ENCODE results near the gene SYT5.

The SYT5 gene

DNA sequence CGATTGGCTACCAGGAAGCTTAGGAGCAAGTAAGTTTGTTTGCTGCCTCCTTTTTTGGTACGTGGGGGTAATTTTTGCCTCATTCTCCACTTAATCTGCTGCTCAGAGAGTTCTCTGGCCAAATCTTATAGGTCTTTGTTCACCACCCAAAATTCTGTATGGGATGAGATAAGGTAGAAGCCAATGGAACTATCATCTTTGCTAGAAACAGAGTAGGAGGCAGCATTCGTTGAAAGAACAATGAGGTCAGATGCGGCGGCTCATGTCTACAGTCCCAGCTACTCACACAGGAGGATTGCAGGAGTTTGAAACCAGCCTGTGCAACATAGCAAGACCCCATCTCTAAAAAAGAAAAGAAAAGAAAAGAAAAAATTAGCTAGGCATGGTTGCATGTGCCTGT is 8.6 kb downstream of the SYT5 start:
- H3K4me3 ChIP-seq: no peak overlapping the region
- intact Hi-C loops (cut with DNase I; ENCODE audit: low total_unique reads): no loop called here
- TF ChIP-seq, protein P1, sequence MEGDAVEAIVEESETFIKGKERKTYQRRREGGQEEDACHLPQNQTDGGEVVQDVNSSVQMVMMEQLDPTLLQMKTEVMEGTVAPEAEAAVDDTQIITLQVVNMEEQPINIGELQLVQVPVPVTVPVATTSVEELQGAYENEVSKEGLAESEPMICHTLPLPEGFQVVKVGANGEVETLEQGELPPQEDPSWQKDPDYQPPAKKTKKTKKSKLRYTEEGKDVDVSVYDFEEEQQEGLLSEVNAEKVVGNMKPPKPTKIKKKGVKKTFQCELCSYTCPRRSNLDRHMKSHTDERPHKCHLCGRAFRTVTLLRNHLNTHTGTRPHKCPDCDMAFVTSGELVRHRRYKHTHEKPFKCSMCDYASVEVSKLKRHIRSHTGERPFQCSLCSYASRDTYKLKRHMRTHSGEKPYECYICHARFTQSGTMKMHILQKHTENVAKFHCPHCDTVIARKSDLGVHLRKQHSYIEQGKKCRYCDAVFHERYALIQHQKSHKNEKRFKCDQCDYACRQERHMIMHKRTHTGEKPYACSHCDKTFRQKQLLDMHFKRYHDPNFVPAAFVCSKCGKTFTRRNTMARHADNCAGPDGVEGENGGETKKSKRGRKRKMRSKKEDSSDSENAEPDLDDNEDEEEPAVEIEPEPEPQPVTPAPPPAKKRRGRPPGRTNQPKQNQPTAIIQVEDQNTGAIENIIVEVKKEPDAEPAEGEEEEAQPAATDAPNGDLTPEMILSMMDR (IDR thresholded peaks at IDR 0.05): no peak
- no peaks in the 10 kb centered on the region for H3K9me3 ChIP-seq
- DNase-seq: no peak
- no peaks in the 10 kb centered on the region for H3K36me3 ChIP-seq
- peaks cover 0 to 16% (median 12%) of the 10 kb centered on the region in 4 donors for H3K4me1 ChIP-seq
- H3K27ac ChIP-seq: no peak overlapping the region
- peaks cover 3 to 91% of the 10 kb centered on the region in 2 donors for H3K27me3 ChIP-seq

DNA sequence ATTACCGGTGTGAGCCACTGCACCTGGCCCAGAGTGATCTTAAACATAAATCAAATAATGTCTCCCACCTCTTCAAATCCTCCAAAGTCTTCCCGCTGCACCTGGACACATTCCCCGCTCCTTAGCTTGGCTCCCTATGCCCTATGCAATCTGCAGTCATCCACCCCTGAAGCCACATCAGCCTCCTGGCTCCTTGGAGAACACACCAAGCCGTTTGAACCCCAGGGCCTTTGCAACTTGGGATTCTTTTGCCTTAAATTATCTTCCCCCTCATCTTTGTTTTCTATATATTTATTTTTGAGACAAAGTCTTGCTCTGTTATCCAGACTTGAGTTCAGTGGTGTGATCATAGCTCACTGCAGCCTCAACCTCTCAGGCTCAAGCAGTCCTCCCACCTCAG is 11.0 kb downstream of the SYT5 start:
- no peaks in the 10 kb centered on the region for H3K9me3 ChIP-seq
- no peak for DNase-seq
- H3K27ac ChIP-seq: no peak overlapping the region
- peaks cover 0 to 21% (median 13%) of the 10 kb centered on the region in 4 donors for H3K4me1 ChIP-seq
- no peak overlapping the region for H3K4me3 ChIP-seq
- TF ChIP-seq, protein P1 (IDR thresholded peaks at IDR 0.05): no peak
- H3K27me3 ChIP-seq: peaks cover 3 to 90% of the 10 kb centered on the region in 2 donors
- H3K36me3 ChIP-seq: no peaks in the 10 kb centered on the region
- intact Hi-C loops (cut with DNase I; ENCODE audit: low total_unique reads): no loop called here

DNA sequence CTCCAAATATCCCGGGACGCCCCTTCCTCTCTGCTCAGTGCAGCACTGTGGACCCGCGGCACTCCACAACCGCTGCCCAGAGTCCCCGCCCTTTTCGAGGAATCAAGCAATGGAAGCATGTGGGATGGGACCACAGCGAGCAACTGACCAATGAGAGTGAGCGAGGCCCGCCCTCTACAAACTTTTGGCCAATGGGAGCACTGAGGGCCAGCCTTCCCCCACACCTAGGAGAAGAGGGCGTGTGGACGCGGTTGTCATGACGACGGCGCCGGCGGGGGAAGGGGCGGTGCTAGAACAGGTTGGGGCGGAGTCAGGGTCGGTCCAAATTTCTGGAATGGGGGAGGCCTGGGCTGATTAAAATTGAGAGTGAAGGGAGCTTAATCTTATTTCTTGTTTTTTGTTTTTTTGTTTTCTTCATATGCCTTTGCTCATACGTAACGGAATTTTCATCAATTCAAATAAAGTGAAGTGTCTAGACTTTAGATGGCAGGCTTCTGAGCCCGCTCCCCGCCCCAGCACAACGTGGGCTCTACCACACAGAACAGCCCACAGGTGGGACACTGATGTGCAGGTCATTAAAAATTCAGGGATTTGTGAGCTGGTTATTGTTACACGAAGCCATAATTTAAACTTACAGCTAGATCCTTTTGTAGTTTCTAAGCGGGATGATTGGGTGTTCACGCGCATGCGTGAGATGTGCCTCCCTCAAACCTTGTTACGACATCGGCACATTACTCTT is 13.4 kb downstream of the SYT5 start, which contains the start of gene DNAAF3:
TSS of gene DNAAF3 (minus strand) at position 84 of the 739 bp plus-strand sequence. CDS start 200 bp downstream, outside the sequence.
- Histone ChIP-seq H3K27ac (no peak within 1 kb of the TSS), H3K9me3 (no peaks in the 10 kb centered on the region), H3K36me3 (no peaks in the 10 kb centered on the region), H3K4me3 (peak within 1 kb of the TSS in 1 of 2 donors; percentile 37), H3K4me1 (peaks cover 0 to 9% (median 5%) of the 10 kb centered on the region in 4 donors), H3K27me3 (peaks cover 0 to 82% of the 10 kb centered on the region in 2 donors)
- intact Hi-C loops (cut with DNase I; ENCODE audit: low total_unique reads): no loop called here
- TF ChIP-seq, protein P1 (IDR thresholded peaks at IDR 0.05): no peak
- DNase-seq: peak; percentile 78 to 82

DNA sequence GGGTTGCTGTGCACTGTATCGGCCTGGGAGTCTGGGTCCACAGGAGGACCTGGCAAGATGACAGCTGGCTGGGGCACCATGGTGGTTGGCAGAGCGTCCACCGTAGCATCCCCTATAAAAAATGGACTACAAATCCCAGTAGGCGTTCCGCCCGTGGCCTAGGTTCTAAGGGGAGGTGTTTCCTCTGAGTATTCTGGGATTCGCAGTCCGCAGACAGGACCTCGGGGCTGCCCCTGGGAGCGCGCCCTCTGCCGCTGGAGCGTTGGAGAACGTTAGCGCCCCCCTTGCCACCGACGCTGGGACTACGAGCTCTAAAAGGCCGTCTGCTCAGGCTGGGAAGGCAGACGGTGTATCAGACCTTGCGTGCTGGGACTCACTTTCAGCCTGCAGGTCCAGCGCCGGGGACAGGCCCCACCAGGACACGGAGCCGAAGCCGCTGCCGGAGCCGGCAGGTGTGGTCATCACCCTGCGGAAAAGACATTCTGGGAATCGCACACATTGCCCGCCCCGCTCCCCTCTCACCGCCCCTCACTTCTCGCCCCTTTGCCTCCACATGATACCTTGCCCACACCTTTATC is 14.0 kb downstream of the SYT5 start:
- Histone ChIP-seq H3K27me3 (peaks cover 0 to 84% of the 10 kb centered on the region in 2 donors), H3K36me3 (no peaks in the 10 kb centered on the region), H3K4me1 (peaks cover 0 to 9% (median 5%) of the 10 kb centered on the region in 4 donors), H3K9me3 (no peaks in the 10 kb centered on the region), H3K27ac (no peak overlapping the region), H3K4me3 (peak overlapping the region in 1 of 2 donors; percentile 37)
- TF ChIP-seq, protein P1 (IDR thresholded peaks at IDR 0.05): no peak
- intact Hi-C loops (cut with DNase I; ENCODE audit: low total_unique reads): no loop called here
- DNase-seq: no peak

DNA sequence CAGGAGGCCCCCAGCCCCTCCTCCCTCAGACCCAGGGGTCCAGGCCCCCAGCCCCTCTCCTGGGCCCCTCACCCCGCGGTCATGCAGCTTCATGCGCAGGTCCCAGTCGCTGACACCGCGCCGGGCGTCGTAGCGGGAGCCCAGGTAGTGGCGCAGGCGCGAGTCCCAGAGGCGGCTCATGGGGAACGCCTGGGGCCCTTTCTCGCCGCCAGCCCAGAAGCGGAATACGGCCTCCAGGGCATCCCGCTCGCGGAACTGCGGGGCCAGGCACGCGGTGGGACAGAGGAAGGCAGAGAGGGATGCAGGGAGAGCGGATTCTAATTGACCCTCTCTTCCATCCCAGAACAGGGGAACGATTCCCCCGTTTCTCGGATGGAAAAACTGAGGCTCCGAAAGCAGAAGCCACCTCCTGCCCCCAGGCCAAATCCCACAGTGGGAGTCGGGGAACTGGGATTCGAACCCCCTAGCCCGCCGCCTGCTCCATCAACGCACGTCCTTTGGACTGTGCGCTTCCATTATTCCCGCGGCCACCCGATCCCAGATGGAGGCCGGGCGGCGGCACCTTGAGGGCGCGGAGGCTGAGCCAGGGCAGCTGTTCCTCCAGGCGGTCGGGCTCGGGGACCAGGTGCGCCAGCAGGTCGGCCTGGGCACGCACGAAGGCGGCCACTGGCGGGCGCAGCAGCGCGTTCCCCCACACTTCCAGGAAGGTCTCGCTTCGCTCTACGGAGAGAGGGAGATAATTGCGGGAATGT is 18.3 kb downstream of the SYT5 start:
- no peaks in the 10 kb centered on the region for H3K36me3 ChIP-seq
- H3K9me3 ChIP-seq: no peaks in the 10 kb centered on the region
- no peak overlapping the region for H3K27ac ChIP-seq
- peaks cover 0 to 13% (median 4%) of the 10 kb centered on the region in 4 donors for H3K4me1 ChIP-seq
- peaks cover 0 to 90% of the 10 kb centered on the region in 2 donors for H3K27me3 ChIP-seq
- TF ChIP-seq, protein P1 (IDR thresholded peaks at IDR 0.05): no peak
- no peak for DNase-seq
- H3K4me3 ChIP-seq: no peak overlapping the region
- intact Hi-C loops (cut with DNase I; ENCODE audit: low total_unique reads): no loop called here
